ENCODE measurements around the gene KIF25.

The KIF25 gene

GRCh38 chr6:168016176-168016620 is 18.7 kb downstream of the KIF25 start:
- no peak for DNase-seq (ENCODE audit: low spot score)
- no peak for FAIRE-seq

- no peak for DNase-seq (ENCODE audit: low spot score)
- FAIRE-seq: no peak
These were observed 19.5 kb downstream of the KIF25 start for GRCh38 chr6:168016721-168017525.

- FAIRE-seq (no peak), DNase-seq (ENCODE audit: low spot score) (no peak)
These were observed 20.2 kb downstream of the KIF25 start for GRCh38 chr6:168017629-168018028.

- no peak for DNase-seq (ENCODE audit: low spot score)
- FAIRE-seq: no peak
These were observed 21.2 kb downstream of the KIF25 start for GRCh38 chr6:168018664-168019063.

GRCh38 chr6:168020242-168020641 is 22.8 kb downstream of the KIF25 start:
- FAIRE-seq (no peak), DNase-seq (ENCODE audit: low spot score) (no peak)

- DNase-seq (ENCODE audit: low spot score): no peak
- no peak for FAIRE-seq
These were observed 24.1 kb downstream of the KIF25 start for GRCh38 chr6:168021581-168021980.

GRCh38 chr6:168022488-168023321 is 25.2 kb downstream of the KIF25 start:
- FAIRE-seq (no peak), DNase-seq (ENCODE audit: low spot score) (no peak)

GRCh38 chr6:168024951-168025510 is 27.6 kb downstream of the KIF25 start:
- FAIRE-seq (no peak), DNase-seq (ENCODE audit: low spot score) (no peak)

- DNase-seq (ENCODE audit: low spot score) (no peak), FAIRE-seq (no peak)
These were observed 28.6 kb downstream of the KIF25 start for GRCh38 chr6:168025831-168026710.

GRCh38 chr6:168026925-168027324 is 29.5 kb downstream of the KIF25 start:
- no peak for FAIRE-seq
- no peak for DNase-seq (ENCODE audit: low spot score)

- DNase-seq (ENCODE audit: low spot score) (no peak), FAIRE-seq (no peak)
These were observed 30.1 kb downstream of the KIF25 start for GRCh38 chr6:168027521-168027920.

- DNase-seq (ENCODE audit: low spot score): no peak
- no peak for FAIRE-seq
These were observed 30.7 kb downstream of the KIF25 start for GRCh38 chr6:168028181-168028580.

GRCh38 chr6:168029459-168030217 is 32.2 kb downstream of the KIF25 start:
- no peak for FAIRE-seq

GRCh38 chr6:168030218-168030746 is 32.8 kb downstream of the KIF25 start:
- DNase-seq (ENCODE audit: low spot score) (no peak), FAIRE-seq (no peak)

More at GRCh38 chr6:168029459-168030217, 32.2 kb downstream of the KIF25 start:
- no peak for DNase-seq (ENCODE audit: low spot score)

- DNase-seq (ENCODE audit: low spot score) (no peak), FAIRE-seq (no peak)
These were observed 33.4 kb downstream of the KIF25 start for GRCh38 chr6:168030908-168031307.

GRCh38 chr6:168031411-168031971 is 34.0 kb downstream of the KIF25 start:
- no peak for DNase-seq (ENCODE audit: low spot score)
- peak; percentile 32 for FAIRE-seq

GRCh38 chr6:168032005-168032760 is 34.7 kb downstream of the KIF25 start:
- peak; percentile 77 for DNase-seq (ENCODE audit: low spot score)
- no peak for FAIRE-seq

- FAIRE-seq: no peak
These were observed 36.3 kb downstream of the KIF25 start for GRCh38 chr6:168033791-168034190.

GRCh38 chr6:168034537-168034936 is 37.1 kb downstream of the KIF25 start:
- FAIRE-seq: no peak
- no peak for DNase-seq (ENCODE audit: low spot score)

More at GRCh38 chr6:168033791-168034190, 36.3 kb downstream of the KIF25 start:
- DNase-seq (ENCODE audit: low spot score): no peak

All from urothelium cell line (cell line).